SK-N-SH (cell line): ENCODE data around the gene C2CD4C. TPM values are rescaled to one million over a fixed set of nuclear protein-coding genes. Genes with fewer than 3 reads are reported as not detected.

Experiments
- CTCF ChIA-PET: fragments of 300-600, 350-600 bp; formaldehyde crosslinking; extraction: SDS; loops from one replicate; lab custom pipeline; 2021; lab: Yijun Ruan, JAX
- POLR2A ChIA-PET: fragments of 350-600 bp; sonication (Branson Sonifier 250); formaldehyde crosslinking; extraction: SDS; loops from one replicate; lab custom pipeline; 2020; ENCODE audit warnings: antibody characterized with exemption, inconsistent platforms; lab: Yijun Ruan, JAX
- DNase-seq: peaks from one replicate; pipeline ENCODE4 v3.0.0; 2012
- H2AFZ ChIP-seq: fragments of 200-600 bp; sonication (generic); 2 replicates; pipeline ENCODE4 v1.8.1; 2016; ENCODE audit warnings: antibody characterized with exemption, mild to moderate bottlenecking, low read depth
- H3F3A ChIP-seq: fragments of 200-600 bp; sonication (generic); replicated peaks from 2 replicates; pipeline ENCODE3; 2016; ENCODE audit warnings: antibody characterized with exemption, mild to moderate bottlenecking; ENCODE audit not compliant: insufficient read depth
- H3K27ac ChIP-seq, 2 experiments: fragments of 200-500 bp in 1 of 2; fragments of 200-600 bp in 1 of 2; sonication (Bioruptor generic) in 1 of 2; sonication (generic), shearing (Covaris generic) in 1 of 2; 2 replicates each; pipeline versions ENCODE4 v1.5.1 to v1.6.1; 2014 to 2016; ENCODE audit warnings: low read depth in 2 of 2, inconsistent platforms in 1 of 2, low read length in 1 of 2, mild to moderate bottlenecking in 1 of 2, mixed read lengths in 1 of 2
- H3K27me3 ChIP-seq: fragments of 200-600 bp; sonication (generic), shearing (Covaris generic); 2 replicates; pipeline ENCODE4 v1.6.1; 2016; ENCODE audit warnings: mixed run types; ENCODE audit not compliant: insufficient read depth
- H3K36me3 ChIP-seq, 2 experiments: fragments of 200-500 bp in 1 of 2; fragments of 200-600 bp in 1 of 2; sonication (Bioruptor generic) in 1 of 2; sonication (generic) in 1 of 2; replicated peaks in 1 of 2; 2 replicates each; pipeline versions ENCODE3 to v1.5.1; 2014 to 2016; ENCODE audit warnings: low read length in 1 of 2, mild to moderate bottlenecking in 1 of 2; ENCODE audit not compliant: insufficient read depth in 2 of 2, control insufficient read depth in 1 of 2
- H3K4me1 ChIP-seq, 2 experiments: fragments of 200-500 bp in 1 of 2; fragments of 200-600 bp in 1 of 2; sonication (Bioruptor generic) in 1 of 2; sonication (generic), shearing (Covaris generic) in 1 of 2; 2 replicates each; pipeline versions ENCODE4 v1.5.1 to v1.6.1; 2014 to 2016; ENCODE audit warnings: low read depth in 1 of 2, low read length in 1 of 2, mixed run types in 1 of 2; ENCODE audit not compliant: insufficient read depth in 2 of 2, control insufficient read depth in 1 of 2
- H3K4me2 ChIP-seq: fragments of 200-600 bp; sonication (generic), shearing (Covaris generic); 2 replicates; pipeline ENCODE4 v1.6.1; 2017; ENCODE audit warnings: mixed run types
- H3K4me3 ChIP-seq, 2 experiments: fragments of 200-500 bp in 1 of 2; fragments of 200-600 bp in 1 of 2; sonication (Bioruptor generic) in 1 of 2; sonication (generic), shearing (Covaris generic) in 1 of 2; 2 replicates each; pipeline versions ENCODE4 v1.5.1 to v1.8.1; 2014 to 2016; ENCODE audit warnings: low read depth in 2 of 2, inconsistent platforms in 1 of 2, low read length in 1 of 2, mild to moderate bottlenecking in 1 of 2, mixed read lengths in 1 of 2, moderate library complexity in 1 of 2
- H3K79me2 ChIP-seq: fragments of 200-600 bp; sonication (generic); 2 replicates; pipeline ENCODE4 v1.8.1; 2017; ENCODE audit warnings: mild to moderate bottlenecking; ENCODE audit not compliant: insufficient read depth
- H3K9ac ChIP-seq: fragments of 200-600 bp; sonication (generic); 2 replicates; pipeline ENCODE4 v1.6.1; 2017; ENCODE audit warnings: mixed run types
- H3K9me2 ChIP-seq: fragments of 200-600 bp; sonication (generic); 2 replicates; pipeline ENCODE4 v1.6.1; 2017; ENCODE audit warnings: mixed run types
- H3K9me3 ChIP-seq: fragments of 200-600 bp; sonication (generic); 2 replicates; pipeline ENCODE4 v1.6.1; 2017; ENCODE audit warnings: mixed run types, mild to moderate bottlenecking, moderate library complexity
- H4K20me1 ChIP-seq: fragments of 200-600 bp; sonication (generic); 2 replicates; pipeline ENCODE4 v1.6.1; 2017; ENCODE audit warnings: mild to moderate bottlenecking, mixed run types; ENCODE audit not compliant: insufficient read depth
- FOSL2 ChIP-seq: IDR thresholded peaks from 2 replicates; pipeline ENCODE4 v1.4.0; 2012; ENCODE audit warnings: low read depth, mild to moderate bottlenecking, moderate library complexity, borderline replicate concordance
- GATA2 ChIP-seq: sonication (generic); formaldehyde crosslinking; IDR thresholded peaks from 2 replicates; pipeline ENCODE4 v1.5.0; 2020; ENCODE audit warnings: mild to moderate bottlenecking, missing genetic modification reagents
- MAX ChIP-seq: IDR thresholded peaks from 2 replicates; pipeline ENCODE4 v1.4.0; 2012; ENCODE audit warnings: low read depth
- NFIC ChIP-seq: IDR thresholded peaks from 2 replicates; pipeline ENCODE4 v1.4.0; 2012; ENCODE audit warnings: borderline replicate concordance
- POLR2AphosphoS5 ChIP-seq: IDR thresholded peaks from 2 replicates; pipeline ENCODE4 v1.6.1; 2012; ENCODE audit warnings: low read depth, low read length
- RAD21 ChIP-seq: IDR thresholded peaks from 2 replicates; pipeline ENCODE4 v1.6.1; 2012; ENCODE audit warnings: mild to moderate bottlenecking, low read length
- RFX5 ChIP-seq: IDR thresholded peaks from 2 replicates; pipeline ENCODE4 v1.6.1; 2012; ENCODE audit warnings: mild to moderate bottlenecking, improper control_type of control experiment, low read length
- TAF1 ChIP-seq: IDR thresholded peaks from 2 replicates; pipeline ENCODE4 v1.6.1; 2012; ENCODE audit warnings: low read depth, mild to moderate bottlenecking, low read length, moderate library complexity, borderline replicate concordance
- YY1 ChIP-seq: IDR thresholded peaks from 2 replicates; pipeline ENCODE4 v1.4.0; 2012; ENCODE audit warnings: low read depth, mild to moderate bottlenecking
- ZBTB33 ChIP-seq: IDR thresholded peaks from 2 replicates; pipeline ENCODE4 v1.4.0; 2012; ENCODE audit warnings: low read depth, borderline replicate concordance
- WGBS: methylation state at CpG from one replicate; pipeline ENCODE4 v1.1.6; 2017; ENCODE audit warnings: low lambda C conversion rate; 5-methylcytosine and 5-hydroxymethylcytosine counted together
- polyA plus RNA-seq, 3 experiments: library from polyadenylated mRNA; depleted of rRNA; stranded (reverse); fragments of >200 nt; gene quantifications; 2 replicates each; pipeline ENCODE4 v1.2.3, GENCODE V29; 2012

C2CD4C gene
- polyA plus RNA-seq, 1 of the 3 experiments (the other 2 are of a cell fraction) = 0.23 TPM

GRCh38 chr19:449916-450315 is 41.0 kb upstream of the C2CD4C start:
- no peak for DNase-seq
- Histone ChIP-seq H3K4me3 (no peak overlapping the region), H4K20me1 (no peaks in the 10 kb centered on the region), H3F3A (peaks cover 13% of the 10 kb centered on the region), H3K9ac (no peak overlapping the region), H3K27ac (no peak overlapping the region), H3K27me3 (no peaks in the 10 kb centered on the region), H3K36me3 (no peaks in the 10 kb centered on the region), H3K9me2 (no peaks in the 10 kb centered on the region), H3K4me2 (no peak overlapping the region), H3K9me3 (no peaks in the 10 kb centered on the region), H2AFZ (no peak overlapping the region), H3K79me2 (no peaks in the 10 kb centered on the region), H3K4me1 (peaks cover 0 to 9% of the 10 kb centered on the region in 2 experiments; a peak in 1 of 4 replicates)
- TF ChIP-seq YY1 (no peak), GATA2 (CRISPR knock-in tag) (no peak), FOSL2 (no peak), TAF1 (no peak), RAD21 (no peak), RFX5 (no peak), POLR2AphosphoS5 (no peak), NFIC (no peak), ZBTB33 (no peak)
- WGBS = 92% methylated on average over 14 of the region's 20 CpGs
- ChIA-PET POLR2A (no interaction called here), CTCF (interaction anchor here (0.6 to 1.4 kb wide), 2 partner anchors 30 to 182 kb away, joined by 3 read pairs; no protein-coding TSS in a partner anchor)

- WGBS = 51% methylated on average over 28 of the region's 31 CpGs
- TF ChIP-seq MAX = no peak
- no peak for TF ChIP-seq GATA2 (CRISPR knock-in tag)
- POLR2A ChIA-PET = no interaction called here
These were observed 39.0 kb upstream of the C2CD4C start for GRCh38 chr19:447816-448560.

More at GRCh38 chr19:447816-448560, 39.0 kb upstream of the C2CD4C start:
- Histone ChIP-seq H3K9me2 (no peaks in the 10 kb centered on the region), H3K27ac (peak overlapping the region in 1 of 2 experiments; percentile 53; a peak in 2 of 4 replicates), H3F3A (peaks cover 13% of the 10 kb centered on the region), H2AFZ (no peak overlapping the region), H3K4me1 (peaks cover 0 to 9% of the 10 kb centered on the region in 2 experiments; a peak in 1 of 4 replicates), H3K4me2 (no peak overlapping the region), H3K4me3 (no peak overlapping the region), H3K27me3 (no peaks in the 10 kb centered on the region), H3K9me3 (no peaks in the 10 kb centered on the region), H3K36me3 (no peaks in the 10 kb centered on the region), H3K79me2 (no peaks in the 10 kb centered on the region), H3K9ac (no peak overlapping the region), H4K20me1 (no peaks in the 10 kb centered on the region)
- CTCF ChIA-PET = interaction anchor here (1.0 kb wide), 1 partner anchor 12 kb away, joined by 3 read pairs; no protein-coding TSS in a partner anchor
- peak; percentile 89 for DNase-seq
